AG10803 (cell line): ENCODE results near the gene PTTG1IP2.

Source experiments
- DNase-seq: peaks from one replicate; pipeline ENCODE4 v3.0.0; 2010; ENCODE audit warnings: low read depth
- H3K4me3 ChIP-seq: 2 replicates; pipeline ENCODE4 v1.5.1; 2011; ENCODE audit warnings: mild to moderate bottlenecking, low read length, control low read depth
- TF ChIP-seq, protein P1 (sequence below): conservative IDR thresholded peaks from 2 replicates; pipeline ENCODE4 v1.5.1; 2011; ENCODE audit warnings: mild to moderate bottlenecking, low read length, control low read depth, inconsistent platforms

PTTG1IP2 gene

DNA sequence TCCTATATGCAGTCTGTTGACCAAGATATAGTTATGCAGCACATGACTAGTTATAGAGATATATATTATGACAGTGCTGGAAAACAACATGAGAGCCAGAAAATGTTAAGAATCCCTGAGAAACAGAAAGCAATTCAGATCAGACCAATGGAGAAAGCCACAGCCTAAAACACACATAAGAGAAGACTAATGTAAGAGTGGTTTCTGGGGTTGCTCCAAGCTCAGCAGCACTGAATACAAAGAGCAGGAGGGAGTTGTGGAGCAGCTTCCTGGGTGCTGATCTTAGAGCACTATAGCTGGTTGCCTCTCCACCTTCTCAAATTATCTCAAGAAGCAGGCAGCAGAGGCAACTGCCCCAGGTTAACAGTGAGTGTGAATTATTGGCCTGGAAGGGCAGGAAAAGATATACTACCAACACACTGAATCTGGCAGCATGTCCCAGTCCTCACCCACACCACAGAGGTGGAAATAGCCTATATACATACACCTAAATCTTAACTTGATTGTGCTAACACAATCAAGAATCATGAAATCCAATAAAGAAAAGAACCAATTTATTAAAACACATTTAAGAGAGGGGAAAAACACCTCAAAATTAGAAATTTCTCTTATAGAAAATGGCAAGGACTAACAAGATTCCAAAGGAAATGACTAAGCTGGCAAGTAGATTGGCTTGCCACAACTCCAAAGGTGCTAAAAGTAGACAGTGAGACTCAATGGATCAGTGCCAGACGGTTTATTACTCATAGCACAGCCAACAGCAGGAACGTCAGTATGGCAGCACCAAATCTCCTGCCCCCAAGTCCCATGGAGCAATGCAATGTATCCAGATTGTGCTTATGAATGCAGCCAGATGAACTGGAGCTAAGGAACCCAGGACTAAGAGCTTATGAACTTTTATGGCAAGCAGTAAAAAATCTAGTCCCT is 5.1 kb downstream of the PTTG1IP2 start:
- H3K4me3 ChIP-seq = no peak overlapping the region
- peak; percentile 88 for DNase-seq
- TF ChIP-seq, protein P1, sequence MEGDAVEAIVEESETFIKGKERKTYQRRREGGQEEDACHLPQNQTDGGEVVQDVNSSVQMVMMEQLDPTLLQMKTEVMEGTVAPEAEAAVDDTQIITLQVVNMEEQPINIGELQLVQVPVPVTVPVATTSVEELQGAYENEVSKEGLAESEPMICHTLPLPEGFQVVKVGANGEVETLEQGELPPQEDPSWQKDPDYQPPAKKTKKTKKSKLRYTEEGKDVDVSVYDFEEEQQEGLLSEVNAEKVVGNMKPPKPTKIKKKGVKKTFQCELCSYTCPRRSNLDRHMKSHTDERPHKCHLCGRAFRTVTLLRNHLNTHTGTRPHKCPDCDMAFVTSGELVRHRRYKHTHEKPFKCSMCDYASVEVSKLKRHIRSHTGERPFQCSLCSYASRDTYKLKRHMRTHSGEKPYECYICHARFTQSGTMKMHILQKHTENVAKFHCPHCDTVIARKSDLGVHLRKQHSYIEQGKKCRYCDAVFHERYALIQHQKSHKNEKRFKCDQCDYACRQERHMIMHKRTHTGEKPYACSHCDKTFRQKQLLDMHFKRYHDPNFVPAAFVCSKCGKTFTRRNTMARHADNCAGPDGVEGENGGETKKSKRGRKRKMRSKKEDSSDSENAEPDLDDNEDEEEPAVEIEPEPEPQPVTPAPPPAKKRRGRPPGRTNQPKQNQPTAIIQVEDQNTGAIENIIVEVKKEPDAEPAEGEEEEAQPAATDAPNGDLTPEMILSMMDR = no peak

DNA sequence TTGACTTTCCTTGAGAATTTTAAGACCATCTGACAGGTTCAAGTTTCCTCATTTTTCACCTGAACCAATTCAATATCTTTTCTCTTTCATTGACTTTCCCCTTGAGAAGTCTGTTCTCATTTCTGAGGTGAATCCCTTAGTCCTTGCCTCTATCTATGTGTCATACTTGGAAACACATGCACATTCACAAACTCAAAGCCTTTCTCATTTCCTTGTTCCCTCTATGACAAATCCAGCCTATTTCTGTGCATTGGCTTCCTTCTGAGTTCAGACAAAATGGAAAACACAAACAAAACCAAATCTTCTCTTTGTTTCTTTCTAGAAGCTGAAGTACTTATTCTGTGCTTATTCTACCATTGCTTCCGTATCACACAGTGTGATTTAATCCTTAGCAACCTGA is 13.8 kb downstream of the PTTG1IP2 start:
- no peak overlapping the region for H3K4me3 ChIP-seq
- DNase-seq = no peak
- TF ChIP-seq, protein P1 = no peak

- DNase-seq = peak; percentile 7
- H3K4me3 ChIP-seq = no peak overlapping the region
- TF ChIP-seq, protein P1 = no peak
Observed at GRCh38 chr7:90484706-90485105, 15.3 kb downstream of the PTTG1IP2 start.

- H3K4me3 ChIP-seq = no peak overlapping the region
- TF ChIP-seq, protein P1 = no peak
- no peak for DNase-seq
Observed at GRCh38 chr7:90485734-90486316, 16.4 kb downstream of the PTTG1IP2 start.

- no peak overlapping the region for H3K4me3 ChIP-seq
- DNase-seq = no peak
- TF ChIP-seq, protein P1 = no peak
Observed at GRCh38 chr7:90487808-90488207, 18.4 kb downstream of the PTTG1IP2 start.

GRCh38 chr7:90488220-90488619 is 18.8 kb downstream of the PTTG1IP2 start:
- no peak overlapping the region for H3K4me3 ChIP-seq
- DNase-seq = no peak
- TF ChIP-seq, protein P1 = no peak

DNA sequence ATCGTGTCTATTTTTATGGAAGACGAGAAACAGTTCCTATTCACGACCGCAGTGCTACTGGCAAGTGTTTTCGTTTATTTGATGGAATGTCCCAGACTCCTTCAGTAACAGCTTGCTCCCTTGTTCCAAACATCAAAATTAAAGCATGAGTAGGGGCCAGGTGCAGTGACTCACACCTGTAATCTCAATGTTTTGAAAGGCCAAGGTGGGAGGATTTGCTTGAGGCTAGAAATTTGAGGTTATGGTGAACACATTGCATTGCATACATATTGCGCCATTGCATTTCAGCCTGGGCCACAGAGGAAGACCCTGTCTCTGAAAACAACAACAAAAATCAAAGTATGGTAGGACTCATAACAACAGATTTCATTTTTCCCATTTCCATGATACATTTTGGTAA is 22.8 kb downstream of the PTTG1IP2 start:
- TF ChIP-seq, protein P1 = no peak
- no peak for DNase-seq
- H3K4me3 ChIP-seq = no peak overlapping the region
